Spinal cord (tissue), 4 donors: ENCODE data around the gene TM2D1. TPM values are rescaled to one million over a fixed set of nuclear protein-coding genes. Genes with fewer than 3 reads are reported as not detected.

Source experiments
- polyA plus RNA-seq, 2 donors: library from polyadenylated mRNA; unstranded; fragments of 120-200 nt; gene quantifications; one replicate each; pipeline ENCODE4 v1.2.1, GENCODE V29; 2013; ENCODE audit not compliant: insufficient read length in 2 of 2
- total RNA-seq, 2 donors: library from RNA; depleted of rRNA in 1 of 2; stranded (reverse); fragments of 120-200 nt in 1 of 2; fragments of >200 nt in 1 of 2; gene quantifications; one replicate each; pipeline versions ENCODE4 v1.2.3 to v1.2.4, GENCODE V29; 2013 to 2014

The TM2D1 gene
- total and polyA plus RNA-seq, 4 donors = 62.4 to 87.9 (median 71.8) TPM

Other genes with a start within 250 kb of the TM2D1 start
- 10 to 100 TPM; 43.3 to 58.2 TPM for gene PATJ, start 17.3 kb upstream of the TM2D1 start, total RNA-seq
- 10 to 100 TPM; 18.8 to 32.3 TPM for gene PATJ, start 17.3 kb upstream of the TM2D1 start, polyA plus RNA-seq